GM12891 (cell line): ENCODE data around the gene RTP3.

ENCODE experiments used
- PAX5 ChIP-seq: IDR thresholded peaks from 2 replicates; pipeline ENCODE4 v1.6.1; 2011; ENCODE audit warnings: low read length, moderate library complexity, mild to moderate bottlenecking; ENCODE audit not compliant: insufficient read depth, severe bottlenecking
- POLR2A ChIP-seq: IDR thresholded peaks from 2 replicates; pipeline ENCODE4 v1.6.1; 2011; ENCODE audit warnings: low read depth, low read length, control low read depth
- POU2F2 ChIP-seq: IDR thresholded peaks from 2 replicates; pipeline ENCODE4 v1.6.1; 2011; ENCODE audit warnings: low read depth, mild to moderate bottlenecking, control low read depth, low read length, moderate library complexity
- SPI1 ChIP-seq: IDR thresholded peaks from 2 replicates; pipeline ENCODE4 v1.6.1; 2011; ENCODE audit warnings: low read depth, low read length, control low read depth
- TAF1 ChIP-seq: IDR thresholded peaks from 2 replicates; pipeline ENCODE4 v1.6.1; 2011; ENCODE audit warnings: low read depth, low read length, control low read depth

DNA sequence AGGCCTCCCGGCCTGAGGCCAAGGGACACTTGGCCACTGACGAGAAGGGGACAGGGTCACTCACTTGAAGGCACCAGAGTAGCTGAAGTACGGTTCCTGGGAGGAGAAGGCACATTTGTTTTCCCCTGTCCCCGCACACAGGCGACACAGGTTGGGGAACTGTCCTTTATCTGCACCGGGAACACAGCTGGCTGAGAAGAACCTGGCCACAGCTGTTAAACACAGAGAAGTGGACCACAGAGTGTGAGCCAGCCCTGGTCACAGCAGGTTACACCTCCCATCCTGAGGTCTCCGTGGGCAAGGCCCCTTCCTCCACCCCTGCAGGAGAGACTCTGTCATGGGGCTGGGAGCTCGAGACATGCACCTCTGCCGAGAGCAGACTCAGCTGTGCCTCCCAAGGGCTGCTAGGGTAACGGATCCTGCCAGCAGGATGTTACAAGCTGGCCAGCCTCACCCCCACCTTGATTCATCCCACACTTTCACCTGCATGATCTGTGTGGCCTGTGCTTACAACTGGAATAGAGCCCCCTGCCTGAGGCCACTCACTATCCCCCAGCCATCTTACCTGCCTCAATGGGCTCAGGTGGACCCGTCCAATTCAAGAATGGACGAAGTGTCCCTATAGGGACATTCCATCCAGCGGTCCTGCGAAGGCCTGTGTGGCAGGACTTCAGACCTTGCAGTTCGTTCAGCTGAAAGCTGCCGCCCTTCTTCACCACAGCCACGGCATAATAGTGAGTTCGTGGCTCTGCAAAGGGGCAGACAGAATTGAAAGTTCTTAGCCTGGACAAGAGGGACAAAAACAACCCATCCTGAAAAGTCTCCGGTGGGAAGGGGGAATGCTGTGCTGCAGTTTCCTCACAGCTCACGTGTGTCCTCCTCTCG, 42.3 kb upstream of the RTP3 start:
- no peak for TF ChIP-seq POU2F2
- TF ChIP-seq SPI1 = no peak
- no peak for TF ChIP-seq POLR2A
- no peak for TF ChIP-seq PAX5
- TF ChIP-seq TAF1 = no peak
